DMS153 treated with DMSO at 0.1 percent for 48 hours (cell line): ENCODE results near the gene BNC1.

Experiments used
- DNase-seq: peaks from one replicate; lab custom pipeline; 2025; ENCODE audit not compliant: unreplicated experiment; lab: John Stamatoyannopoulos, UW

Gene BNC1

GRCh38 chr15:83284559-83285283, at the start of gene BNC1:
TSS of gene BNC1 (minus strand) at chr15:83284664. CDS start at chr15:83284628, 36 bp downstream.
- DNase-seq: no peak

- DNase-seq: no peak
These were observed 42.6 kb upstream of the BNC1 start for GRCh38 chr15:83327041-83327440.

GRCh38 chr15:83324799-83325198, 40.3 kb upstream of the BNC1 start:
- DNase-seq: no peak

- no peak for DNase-seq
These were observed 38.8 kb upstream of the BNC1 start for GRCh38 chr15:83323296-83323711.

- DNase-seq: no peak
These were observed 38.2 kb upstream of the BNC1 start for GRCh38 chr15:83322691-83323090.

GRCh38 chr15:83322061-83322460, 37.6 kb upstream of the BNC1 start:
- DNase-seq: no peak

- DNase-seq: no peak
These were observed 36.4 kb upstream of the BNC1 start for GRCh38 chr15:83320844-83321243.

- DNase-seq: no peak
These were observed 35.9 kb upstream of the BNC1 start for GRCh38 chr15:83320404-83320803.

GRCh38 chr15:83319771-83320170, 35.3 kb upstream of the BNC1 start:
- no peak for DNase-seq

- no peak for DNase-seq
These were observed 34.5 kb upstream of the BNC1 start for GRCh38 chr15:83318861-83319415.

GRCh38 chr15:83318036-83318435, 33.6 kb upstream of the BNC1 start:
- DNase-seq: no peak

- no peak for DNase-seq
These were observed 27.6 kb upstream of the BNC1 start for GRCh38 chr15:83312071-83312470.

- DNase-seq: no peak
These were observed 26.3 kb upstream of the BNC1 start for GRCh38 chr15:83310521-83311456.

- DNase-seq: no peak
These were observed 24.2 kb upstream of the BNC1 start for GRCh38 chr15:83308671-83309070.

GRCh38 chr15:83306561-83306960, 22.1 kb upstream of the BNC1 start:
- DNase-seq: no peak

GRCh38 chr15:83305704-83306291, 21.3 kb upstream of the BNC1 start:
- no peak for DNase-seq

- no peak for DNase-seq
These were observed 20.6 kb upstream of the BNC1 start for GRCh38 chr15:83304861-83305703.

GRCh38 chr15:83303535-83303934, 19.1 kb upstream of the BNC1 start:
- DNase-seq: no peak

- DNase-seq: no peak
These were observed 16.4 kb upstream of the BNC1 start for GRCh38 chr15:83300826-83301225.

GRCh38 chr15:83299462-83299861, 15.0 kb upstream of the BNC1 start:
- no peak for DNase-seq

- no peak for DNase-seq
These were observed 11.0 kb upstream of the BNC1 start for GRCh38 chr15:83295417-83295816.
